Globus pallidus (tissue), 1 donor: Measurements from ENCODE around the gene TMEM95.

Source experiments
- DNase-seq: peaks from one replicate; pipeline ENCODE4 v3.0.0-alpha.2; 2015; ENCODE audit warnings: low spot score

Gene TMEM95

DNA sequence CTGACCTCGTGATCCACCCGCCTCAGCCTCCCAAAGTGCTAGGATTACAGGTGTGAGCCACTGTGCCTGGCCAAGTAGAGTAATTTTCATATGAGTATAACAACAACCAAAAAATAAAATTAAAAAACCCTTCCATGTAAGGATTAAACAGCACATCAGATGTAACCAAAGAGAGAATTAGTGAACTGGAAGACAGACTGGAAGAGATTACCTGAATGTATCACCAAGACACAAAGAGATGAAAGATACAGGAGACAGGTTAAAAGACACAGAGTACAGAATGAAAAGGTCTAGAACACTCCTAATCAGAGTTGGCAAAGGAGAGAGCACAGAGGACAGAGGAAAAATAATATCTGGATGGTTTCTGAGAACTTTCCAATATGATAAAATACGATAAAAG lies 24.2 kb downstream of the TMEM95 start:
- no peak for DNase-seq

DNA sequence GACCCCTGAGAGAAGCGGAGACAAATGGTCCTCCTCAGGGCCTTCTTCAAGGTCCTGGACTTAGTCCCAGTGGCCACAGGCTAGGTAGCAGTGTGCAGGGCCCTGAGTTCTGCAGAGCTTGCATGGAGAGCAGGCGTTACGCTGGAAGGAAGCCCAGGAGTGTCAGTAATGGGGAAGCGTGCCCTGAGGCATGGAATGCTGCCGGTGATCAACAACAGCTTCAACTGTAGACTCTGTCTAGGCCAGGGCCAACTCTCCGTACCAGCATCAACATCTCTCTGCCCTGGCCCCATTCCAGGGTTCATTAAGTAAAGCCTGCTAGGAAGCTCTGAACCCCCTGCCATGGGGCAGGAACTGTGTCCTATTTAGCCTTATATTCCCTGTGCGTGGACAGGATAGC lies 25.4 kb downstream of the TMEM95 start:
- no peak for DNase-seq

DNA sequence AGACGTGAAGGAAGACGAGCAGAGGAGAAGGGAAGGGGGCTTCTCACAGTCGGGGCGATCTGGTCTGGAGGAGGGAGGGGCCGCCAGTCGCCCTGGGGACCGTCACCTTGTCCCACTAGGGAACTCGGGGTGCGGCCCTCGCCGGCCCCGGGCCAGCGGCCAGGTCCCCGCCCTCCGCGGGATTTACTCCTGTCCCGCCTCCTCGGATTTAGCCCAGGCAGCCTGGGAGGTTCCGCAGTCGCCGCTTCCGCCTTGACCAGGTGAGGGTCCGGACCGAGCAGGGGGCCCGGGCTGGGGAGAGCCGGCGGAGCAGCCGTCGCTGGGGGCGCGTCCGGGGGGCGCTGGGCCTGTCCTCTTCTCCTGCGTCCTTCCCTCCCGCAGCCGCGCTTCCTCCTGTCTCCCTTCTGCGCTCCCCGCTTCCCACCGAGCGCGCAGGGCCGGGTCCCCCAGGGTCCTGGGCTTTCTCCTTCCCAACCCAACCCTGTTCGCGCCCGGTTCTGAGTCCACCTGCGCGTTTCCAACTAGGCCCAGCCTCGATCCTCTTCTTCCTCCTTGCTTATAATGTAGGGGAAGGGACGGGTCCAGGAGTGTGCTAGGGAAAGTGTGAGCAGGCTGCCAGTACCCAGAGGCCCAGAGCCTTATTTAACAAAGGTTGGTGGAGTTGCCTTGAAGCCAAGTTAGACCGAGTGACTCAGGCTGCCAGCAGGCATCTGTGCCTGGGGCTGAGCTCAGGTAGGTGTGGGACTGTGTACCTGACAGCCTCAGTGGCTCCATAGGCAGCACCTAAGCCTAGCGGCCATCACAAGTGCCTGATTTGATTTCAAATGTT lies 26.1 kb downstream of the TMEM95 start, which contains the start of gene TNK1:
TNK1 (plus strand) TSS at position 235 of the 829 bp plus-strand sequence. CDS start 1,838 bp downstream, outside the sequence.
- no peak for DNase-seq

DNA sequence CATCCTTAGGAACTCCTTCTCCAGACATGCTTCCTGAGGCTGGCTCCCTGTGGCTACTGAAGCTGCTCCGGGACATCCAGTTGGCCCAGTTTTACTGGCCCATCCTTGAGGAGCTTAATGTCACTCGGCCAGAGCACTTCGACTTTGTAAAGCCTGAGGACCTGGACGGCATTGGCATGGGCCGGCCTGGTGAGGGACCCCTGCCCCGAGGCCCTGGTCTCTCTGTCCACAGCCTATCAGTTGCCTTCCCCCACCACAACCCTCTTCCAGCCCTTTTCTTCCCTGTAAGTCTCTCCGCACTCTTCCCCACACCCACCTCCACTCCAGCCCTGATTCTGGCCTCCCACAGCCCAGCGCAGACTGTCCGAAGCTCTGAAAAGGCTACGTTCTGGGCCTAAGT lies 27.9 kb downstream of the TMEM95 start:
- no peak for DNase-seq

DNA sequence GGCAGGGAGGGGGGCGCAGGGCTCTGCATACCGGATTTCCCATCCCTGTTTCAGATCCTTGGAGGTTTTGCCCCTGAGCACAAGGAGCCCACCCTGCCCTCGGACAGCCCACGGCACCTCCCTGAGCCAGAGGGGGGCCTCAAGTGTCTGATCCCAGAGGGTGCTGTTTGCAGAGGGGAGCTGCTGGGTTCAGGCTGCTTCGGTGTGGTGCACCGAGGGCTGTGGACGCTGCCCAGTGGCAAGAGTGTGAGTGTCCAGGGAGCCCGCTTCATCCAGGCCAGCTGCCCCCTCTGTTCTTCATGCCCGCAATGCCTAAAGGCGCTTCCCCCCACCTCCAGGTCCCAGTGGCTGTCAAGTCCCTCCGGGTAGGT lies 28.4 kb downstream of the TMEM95 start:
- no peak for DNase-seq

DNA sequence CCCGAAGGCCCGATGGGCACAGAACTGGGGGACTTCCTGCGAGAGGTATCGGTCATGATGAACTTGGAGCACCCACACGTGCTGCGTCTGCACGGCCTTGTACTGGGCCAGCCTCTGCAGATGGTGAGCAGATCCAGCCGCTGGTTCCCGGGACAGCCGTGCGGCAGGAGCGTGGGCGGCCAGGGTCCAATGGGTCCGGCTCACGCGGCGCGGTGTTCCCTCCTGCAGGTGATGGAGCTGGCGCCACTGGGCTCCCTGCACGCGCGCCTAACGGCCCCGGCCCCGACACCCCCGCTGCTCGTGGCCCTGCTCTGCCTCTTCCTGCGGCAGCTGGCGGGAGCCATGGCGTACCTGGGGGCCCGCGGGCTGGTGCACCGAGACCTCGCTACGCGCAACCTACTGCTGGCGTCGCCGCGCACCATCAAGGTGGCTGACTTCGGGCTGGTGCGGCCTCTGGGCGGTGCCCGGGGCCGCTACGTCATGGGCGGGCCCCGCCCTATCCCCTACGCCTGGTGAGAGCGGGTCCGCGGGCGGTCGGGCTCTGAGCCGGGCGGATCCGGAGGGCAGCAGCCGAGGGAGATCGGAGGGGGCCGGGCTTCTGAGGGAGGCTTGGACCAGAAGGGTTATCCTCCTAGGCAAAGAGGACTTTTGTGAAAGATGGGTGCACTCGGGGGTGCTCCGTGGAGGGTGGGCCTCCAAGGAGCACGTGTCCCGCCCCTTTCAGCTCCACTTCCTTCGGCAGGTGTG lies 29.0 kb downstream of the TMEM95 start:
- DNase-seq, result no peak

DNA sequence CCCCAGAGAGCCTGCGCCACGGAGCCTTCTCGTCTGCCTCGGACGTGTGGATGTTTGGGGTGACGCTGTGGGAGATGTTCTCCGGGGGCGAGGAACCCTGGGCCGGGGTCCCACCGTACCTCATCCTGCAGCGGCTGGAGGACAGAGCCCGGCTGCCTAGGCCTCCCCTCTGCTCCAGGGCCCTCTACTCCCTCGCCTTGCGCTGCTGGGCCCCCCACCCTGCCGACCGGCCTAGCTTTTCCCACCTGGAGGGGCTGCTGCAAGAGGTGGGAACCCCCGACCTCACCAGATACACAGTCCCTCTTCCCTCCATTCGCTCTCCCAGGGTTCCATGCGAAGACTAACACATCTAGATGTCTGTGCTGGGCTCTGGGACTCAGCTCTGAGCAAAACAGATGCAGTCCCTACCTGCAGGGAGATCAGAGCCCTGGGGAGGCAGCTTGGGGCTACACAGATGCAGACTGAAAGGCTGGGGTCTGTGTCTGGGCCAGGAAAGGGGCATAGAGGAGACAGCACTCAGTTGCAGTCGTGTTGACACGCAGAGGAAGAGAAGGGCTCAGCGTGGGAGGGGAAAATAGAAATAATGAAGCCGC lies 29.6 kb downstream of the TMEM95 start:
- no peak for DNase-seq

DNA sequence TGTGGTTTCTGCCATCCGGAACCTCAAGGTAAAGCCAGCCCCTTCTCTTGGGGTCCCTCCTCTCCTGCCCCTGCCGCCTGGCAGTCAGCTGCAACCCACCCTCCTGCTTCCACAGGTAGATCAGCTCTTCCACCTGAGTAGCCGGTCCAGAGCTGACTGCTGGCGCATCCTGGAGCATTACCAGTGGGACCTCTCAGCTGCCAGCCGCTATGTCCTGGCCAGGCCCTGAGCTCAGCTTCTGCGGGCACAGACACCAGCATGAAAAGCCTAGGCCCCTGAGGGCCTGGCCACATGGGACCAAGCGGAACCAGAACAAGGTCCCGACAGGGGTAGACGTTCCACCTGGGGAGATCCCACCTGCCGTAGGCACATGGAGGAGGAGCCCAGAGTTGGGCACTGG lies 33.9 kb downstream of the TMEM95 start:
- DNase-seq, result no peak

DNA sequence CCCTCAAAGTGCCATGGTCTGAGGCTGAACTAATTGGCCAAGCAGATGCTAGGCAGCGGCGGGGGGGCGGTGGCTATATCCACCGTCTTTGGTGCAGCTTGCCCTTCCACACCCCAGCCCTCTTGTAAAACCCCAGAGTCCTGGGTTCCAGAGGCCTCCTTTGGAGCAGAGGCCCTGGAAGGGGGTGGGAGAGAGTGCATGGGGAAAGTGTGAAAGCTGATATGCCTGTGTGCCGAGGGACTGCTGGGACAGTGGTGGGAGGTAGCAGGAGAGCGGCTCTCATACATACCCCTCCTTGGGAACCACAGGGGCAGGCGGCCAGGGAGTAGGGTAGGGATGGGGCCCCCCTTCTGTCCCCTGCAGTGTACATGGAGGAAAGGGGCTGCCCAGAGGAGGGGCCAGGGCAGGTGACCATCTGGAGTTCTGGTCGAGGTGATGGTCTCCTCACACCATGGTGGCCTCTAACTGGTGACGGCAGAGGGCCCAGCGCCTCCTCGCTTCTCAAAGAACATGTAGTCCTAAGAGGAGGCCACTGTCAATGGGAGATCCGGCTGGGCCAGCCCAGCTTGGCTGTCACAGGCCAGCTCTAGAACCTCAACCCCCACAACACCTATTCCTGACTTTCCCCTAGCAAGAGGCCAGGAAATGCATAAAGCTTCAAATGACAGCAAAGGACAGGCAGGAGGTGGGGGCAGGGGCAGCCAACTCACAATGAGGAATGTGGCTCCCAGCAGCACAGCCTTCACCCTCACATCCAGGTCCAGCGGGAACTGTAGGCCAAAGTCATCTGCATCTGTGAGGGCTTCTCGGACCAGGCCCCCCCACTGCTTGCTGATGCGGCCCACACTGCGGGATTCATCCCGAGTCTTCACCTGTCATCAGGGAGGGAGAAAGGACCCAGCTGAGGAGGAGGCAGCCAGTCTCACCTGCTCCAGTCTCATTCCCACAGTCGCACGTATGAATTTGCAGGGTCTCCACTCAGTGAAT lies 35.3 kb downstream of the TMEM95 start:
- DNase-seq, result no peak

DNA sequence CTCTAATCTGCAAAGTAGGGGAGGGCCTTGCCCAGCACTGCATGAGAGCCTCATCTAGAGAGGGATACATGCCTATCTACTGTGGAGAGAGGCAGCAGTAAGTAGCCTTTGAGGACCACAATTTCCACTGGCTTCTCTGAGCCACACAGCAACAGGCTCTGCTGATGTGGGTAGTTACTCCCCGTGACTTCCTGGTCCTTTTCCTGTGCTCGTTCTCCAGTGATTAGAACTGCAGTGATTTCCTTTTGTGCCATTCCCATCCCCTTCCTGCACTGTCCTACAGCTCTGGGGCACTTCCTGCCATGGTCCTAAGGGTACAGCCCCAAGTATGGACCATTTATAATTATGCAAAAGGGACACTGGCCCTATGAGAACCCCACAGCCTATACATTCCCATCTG lies 36.4 kb downstream of the TMEM95 start:
- DNase-seq, result no peak

DNA sequence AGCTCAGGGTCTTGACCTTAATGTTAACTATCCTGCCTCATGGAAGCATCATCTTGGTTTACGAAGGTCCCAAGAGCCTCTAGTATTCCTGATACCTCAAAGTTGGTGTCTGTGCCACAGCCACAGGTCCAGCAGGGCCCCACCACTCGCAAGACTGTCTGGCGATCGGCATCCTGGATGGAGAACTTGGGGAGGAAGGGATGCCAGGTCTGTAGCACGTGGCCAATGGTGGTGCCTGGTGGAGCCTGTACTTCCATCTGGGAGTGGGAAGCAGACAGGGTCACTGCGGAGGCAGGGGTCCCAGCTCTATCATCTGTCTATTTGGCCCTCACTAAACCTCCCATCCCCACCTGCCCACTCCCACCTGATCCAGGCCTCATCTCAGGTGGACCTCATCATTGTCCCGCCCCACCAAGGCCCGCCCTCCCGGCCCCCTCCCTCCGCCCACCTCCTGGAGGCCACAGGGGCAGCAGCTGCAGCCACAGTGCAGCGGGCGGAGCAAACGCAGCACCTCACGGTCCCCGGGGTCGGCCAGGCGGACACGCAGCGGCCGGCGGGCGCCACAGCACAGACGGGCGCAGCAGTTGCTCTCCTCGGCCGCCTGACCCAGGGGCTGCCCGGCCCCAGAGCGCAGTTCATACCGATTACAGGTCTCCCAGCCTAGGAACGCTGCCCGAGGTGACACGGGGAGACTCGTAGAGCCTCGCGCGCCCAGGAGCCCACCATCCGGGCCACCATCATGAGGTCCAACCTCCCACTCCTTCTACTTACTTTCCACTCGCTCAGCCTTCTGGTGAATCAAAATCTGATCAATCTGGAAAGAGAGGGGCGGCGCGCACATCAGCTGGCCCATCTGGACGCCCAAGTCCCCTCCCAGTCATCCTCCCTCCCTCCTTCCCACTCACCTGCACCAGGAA lies 38.0 kb downstream of the TMEM95 start:
- no peak for DNase-seq

DNA sequence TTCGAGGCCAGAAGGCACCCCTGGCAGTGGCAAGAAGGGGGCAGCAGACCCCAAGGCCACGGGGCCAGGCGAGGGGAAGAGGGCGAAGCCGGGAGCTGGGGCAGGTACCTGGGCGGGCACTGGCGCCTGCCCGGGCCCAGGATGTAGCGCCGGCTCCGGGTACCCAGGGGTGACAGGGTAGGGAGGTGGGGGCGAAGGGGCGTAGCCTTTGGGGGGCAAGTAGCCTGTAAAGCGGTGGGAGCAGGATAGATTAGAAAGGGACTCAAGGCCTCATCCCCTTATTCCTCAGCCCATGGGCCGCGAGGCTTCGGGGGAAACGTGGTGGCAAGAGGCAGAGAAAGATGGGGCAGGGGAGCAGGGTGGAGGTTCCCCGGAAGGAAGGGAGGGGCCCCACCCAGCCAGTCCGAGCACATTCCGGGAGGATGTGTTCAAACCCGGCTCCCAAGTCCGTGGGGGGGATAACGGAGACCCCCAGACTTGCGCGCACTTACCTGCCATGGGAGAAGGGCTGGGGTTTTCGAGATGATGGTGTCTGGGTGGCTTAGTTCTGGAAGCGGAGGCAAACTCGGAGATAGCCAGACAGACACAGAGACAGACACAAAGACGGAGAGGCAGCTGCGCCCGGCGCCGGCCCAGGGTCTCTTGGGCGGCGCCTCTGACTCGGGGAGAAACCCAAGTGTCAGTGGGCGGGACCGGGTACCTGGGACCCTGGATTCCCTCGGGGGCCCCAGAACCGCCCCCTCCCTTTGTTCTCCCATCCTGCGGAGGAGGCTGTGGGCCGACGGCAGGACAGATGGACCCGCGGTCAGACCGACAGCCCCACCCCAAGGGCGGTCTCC lies 38.9 kb downstream of the TMEM95 start:
- no peak for DNase-seq

DNA sequence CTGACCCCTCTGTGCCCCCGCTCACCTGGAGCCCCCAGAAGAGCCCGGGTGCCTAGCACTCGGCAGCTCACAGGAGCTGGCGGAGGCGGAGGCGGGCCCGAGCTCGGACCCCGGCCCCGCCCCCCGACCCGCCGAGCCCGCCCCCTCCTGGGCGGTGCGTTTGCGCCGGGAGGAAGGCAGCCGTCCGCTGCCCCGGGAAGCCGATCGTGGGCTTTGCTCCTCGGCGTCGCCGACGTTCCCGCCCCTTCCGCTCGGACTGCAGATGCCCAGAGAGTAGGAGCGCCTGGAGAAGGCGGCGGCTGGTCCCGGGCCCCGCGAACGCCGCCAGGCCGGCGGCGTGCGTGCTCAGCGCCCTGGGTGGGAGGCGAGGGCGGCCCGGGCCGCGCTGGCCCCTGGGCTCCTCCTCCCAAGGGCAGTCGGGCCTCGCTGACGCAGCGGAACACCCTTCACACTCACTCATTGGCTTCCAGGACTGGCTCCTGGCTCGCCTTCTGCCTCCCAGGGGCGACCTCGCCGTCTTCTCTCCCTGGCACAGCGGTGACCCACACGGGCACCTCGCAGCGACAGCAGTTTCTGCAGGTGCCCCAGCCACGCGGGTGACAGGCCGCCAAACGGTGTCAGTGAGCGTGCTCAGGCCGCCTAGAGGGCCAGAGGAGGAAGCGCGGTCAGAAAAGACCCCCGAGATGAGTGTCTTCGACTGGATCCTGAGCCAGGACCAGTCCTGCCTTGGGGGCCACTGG lies 39.7 kb downstream of the TMEM95 start, which contains the start of gene PLSCR3:
PLSCR3 (minus strand) TSS at position 74 of the 740 bp plus-strand sequence. CDS start 415 bp downstream, outside the sequence.
- DNase-seq, result peak; percentile 80

DNA sequence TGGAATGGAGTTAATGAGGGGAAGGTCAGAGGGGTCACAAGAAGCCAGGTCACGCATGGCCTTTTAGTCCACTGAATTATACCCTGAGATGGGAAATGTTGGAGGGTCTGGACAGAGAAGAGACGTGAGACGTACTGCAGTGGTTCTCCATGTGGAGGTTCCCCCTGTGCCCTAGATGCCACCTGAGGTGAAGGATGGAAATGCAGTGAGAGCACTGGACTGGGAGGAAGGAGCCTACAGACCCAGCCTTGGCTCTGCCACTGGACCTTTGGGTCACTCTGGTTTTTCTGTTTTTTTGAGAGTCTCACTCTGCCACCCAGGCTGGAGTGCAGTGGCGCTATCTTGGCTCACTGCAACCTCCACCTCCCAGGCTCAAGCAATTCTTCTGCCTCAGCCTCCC lies 41.2 kb downstream of the TMEM95 start:
- no peak for DNase-seq

DNA sequence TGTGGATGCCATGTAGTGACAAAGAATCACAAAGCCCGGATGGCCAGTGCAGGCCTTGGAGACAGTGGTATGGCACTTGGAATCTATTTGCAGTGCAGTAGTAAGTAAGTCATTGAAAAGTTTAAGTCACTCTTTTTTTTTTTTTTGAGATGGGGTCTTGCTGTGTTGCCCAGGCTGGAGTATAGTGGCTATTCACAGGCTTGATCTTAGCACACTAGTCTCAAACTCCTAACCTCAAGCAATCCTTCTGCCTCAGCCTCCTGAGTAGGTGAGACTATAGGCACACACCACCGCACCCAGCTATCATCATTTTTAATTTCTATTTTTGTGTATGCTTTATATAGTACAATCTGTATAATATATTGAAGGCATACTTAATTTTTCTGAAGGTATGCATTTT lies 43.7 kb downstream of the TMEM95 start:
- DNase-seq, result no peak

DNA sequence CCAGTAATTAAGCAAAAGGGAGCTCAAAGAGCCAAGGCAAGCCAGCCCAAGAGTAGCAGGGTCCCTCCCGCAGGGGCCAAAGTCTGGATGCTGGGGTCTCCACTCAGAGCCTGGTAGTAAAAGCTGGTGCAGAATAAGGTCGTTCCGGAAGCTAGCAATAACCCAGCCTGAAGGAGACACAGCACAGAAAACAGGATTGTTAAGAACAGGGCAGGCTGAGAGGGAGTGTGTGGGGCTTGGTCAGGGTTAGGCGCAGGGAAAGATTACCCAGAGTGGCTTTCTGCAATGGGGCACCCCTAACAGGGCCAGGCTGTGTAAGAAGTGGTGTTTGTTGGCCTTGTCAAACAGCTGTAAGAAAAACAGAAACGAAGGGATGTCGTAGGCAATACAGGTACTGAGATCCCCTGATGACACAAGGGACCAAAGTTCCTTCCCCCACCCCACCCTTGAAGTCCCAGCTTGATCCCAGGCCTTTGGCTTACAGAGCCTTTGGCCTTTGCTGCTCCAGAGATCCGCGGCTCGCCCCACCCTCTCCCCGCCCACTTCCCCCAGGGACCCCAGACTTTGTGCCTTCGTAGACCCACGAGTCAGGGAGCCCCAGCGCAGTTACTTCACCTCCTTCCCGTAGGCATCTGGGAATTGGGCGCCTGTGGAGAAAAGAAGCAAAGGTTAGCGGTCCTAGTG lies 48.2 kb downstream of the TMEM95 start:
- DNase-seq, result no peak

DNA sequence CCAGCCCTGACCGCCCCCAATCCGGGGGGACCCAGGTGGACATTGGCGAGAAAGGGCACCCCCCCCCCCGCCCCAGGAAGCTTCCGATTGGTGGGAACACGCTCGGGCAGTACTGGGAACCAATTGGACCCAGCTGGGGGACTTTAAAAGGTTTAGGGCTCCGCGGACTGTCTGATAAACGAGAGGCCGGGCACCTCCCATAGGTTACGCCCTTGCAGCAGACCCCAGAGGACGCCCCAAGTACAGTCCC lies 48.7 kb downstream of the TMEM95 start:
- DNase-seq, result no peak

DNA sequence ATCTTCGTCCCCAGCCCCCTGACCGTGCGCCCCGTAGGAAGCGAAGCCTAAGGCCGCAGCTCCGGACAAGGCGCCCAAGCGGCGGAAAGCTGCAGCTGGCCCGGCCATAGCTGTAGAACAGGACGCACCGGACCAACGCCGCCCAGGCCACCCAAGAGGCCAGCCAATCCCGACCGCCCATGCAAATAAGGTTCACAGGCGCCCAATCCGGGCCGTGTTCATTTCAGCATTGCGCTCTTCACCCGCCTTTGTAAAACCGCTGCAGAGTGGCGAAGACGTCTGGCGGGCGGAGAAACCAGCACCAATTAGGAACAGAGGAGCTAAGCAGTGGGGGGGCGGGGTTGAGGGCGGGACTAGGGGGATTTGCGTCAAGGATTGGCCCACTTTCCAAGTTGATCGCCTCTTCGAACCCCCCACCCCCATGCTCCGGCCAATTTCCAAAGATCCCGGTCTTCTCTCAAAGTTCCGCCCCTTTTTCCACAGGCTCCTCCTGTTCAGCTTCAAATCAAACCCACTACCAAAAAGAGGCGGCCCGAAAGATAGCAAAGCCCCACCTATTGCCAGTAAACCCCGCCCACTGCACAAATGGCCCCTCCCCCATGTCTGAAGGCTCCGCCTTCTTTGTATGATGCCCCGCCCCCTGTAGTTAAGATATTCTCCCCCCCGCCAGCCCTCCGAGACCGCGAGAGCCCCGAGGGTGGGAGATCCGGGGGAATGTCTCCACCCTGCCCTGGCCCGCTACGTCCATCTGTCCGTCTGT lies 49.2 kb downstream of the TMEM95 start, which contains the start of gene TMEM256:
TMEM256 (minus strand) TSS at position 121 of the 760 bp plus-strand sequence; CDS start at position 108, 13 bp downstream.
- DNase-seq, result peak; percentile 100
